ENCODE data around the gene SGO2.
A peak's percentile ranks its signal among the peaks of the same experiment; 100 is the strongest.
"Not testable (repeated sequence)": the region's sequence is repeated elsewhere in the genome, so short reads cannot be mapped to it uniquely, and the experiment has no call there.

Gene SGO2

GRCh38 chr2:200525066-200525465 lies 941 bp upstream of the SGO2 start:
- no peak for DNase-seq (ENCODE audit: low spot score)

GRCh38 chr2:200525551-200525881 lies 491 bp upstream of the SGO2 start:
- DNase-seq (ENCODE audit: low spot score): no peak

- no peak for DNase-seq (ENCODE audit: low spot score)
These were observed 2.2 kb downstream of the SGO2 start for GRCh38 chr2:200528228-200528627.

DNA sequence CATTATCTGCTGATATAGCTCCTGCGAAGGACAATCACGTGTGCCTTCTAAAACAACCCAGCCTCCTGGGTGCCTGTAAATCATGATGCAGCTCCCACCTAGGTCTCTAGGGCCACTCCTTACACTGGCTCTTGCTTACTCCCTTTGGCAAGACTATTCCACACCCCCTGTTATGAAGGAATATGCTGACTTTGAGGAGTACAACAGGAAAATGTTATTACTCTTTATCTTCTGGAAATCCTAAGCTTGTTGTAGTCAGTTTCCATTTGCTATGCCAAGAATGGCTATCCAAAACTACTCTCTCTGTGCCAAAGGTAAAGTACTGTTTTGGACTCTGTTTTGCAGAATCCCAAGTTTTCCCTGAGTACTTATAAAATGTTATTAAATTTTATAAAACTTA lies 7.7 kb downstream of the SGO2 start:
- no peak for DNase-seq (ENCODE audit: low spot score)

DNA sequence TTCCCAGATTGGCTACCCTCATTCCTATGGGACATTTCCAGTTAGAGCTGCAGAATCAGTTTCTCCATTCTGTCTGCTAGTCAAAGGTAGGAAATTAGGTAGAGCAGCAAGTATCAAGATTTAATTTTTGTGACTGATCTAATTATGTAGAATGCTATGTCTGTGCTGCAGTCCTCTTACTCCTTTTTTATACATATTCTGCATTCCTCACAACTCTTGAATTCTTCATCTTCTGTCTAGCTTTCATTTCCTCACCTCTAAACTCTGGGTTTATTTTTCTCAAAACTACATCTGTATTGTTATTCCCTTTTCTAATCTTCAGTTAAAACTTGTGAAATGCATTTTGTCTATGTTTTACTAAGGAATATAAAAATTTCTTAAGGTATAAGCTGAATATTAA lies 8.6 kb downstream of the SGO2 start:
- no peak for DNase-seq (ENCODE audit: low spot score)

GRCh38 chr2:200538139-200538538 lies 12.1 kb downstream of the SGO2 start:
- no peak for DNase-seq (ENCODE audit: low spot score)

DNA sequence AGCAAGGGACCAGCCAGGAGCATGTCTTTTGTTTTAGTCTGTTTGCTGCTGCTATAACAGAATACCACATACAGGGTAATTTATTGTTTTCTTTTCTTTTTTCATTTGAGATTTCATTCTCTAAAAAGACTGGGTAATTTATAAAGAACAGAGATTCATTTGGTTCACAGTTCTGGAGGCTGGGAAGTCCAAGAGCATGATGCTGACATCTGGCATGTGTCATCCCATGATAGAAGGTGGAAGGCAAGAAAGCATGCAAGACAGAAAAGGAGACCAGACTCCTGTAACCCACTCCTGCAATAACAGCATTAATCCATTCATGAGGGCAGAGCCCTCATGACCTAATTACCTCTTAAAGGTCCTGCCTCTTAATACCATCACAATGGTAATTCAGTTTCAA lies 14.8 kb downstream of the SGO2 start:
- DNase-seq (ENCODE audit: low spot score): no peak

DNA sequence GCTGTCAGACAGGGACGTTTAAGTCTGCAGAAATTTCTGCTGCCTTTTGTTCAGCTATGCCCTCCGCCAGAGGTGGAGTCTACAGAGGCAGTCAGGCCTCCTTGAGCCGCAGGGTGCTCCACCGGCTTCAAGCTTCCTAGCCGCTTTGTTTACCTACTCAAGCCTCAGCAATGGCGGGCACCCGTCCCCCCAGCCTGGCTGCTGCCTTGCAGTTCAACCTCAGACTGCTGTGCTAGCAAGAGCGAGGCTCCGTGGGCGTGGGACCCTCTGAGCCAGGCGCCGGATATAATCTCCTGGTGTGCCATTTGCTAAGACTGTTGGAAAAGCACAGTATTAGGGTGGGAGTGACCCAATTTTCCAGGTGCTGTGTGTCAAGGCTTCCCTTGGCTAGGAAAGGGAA lies 40.6 kb downstream of the SGO2 start:
- DNase-seq (ENCODE audit: low spot score): not testable (repeated sequence)

GRCh38 chr2:200567932-200568331 lies 41.9 kb downstream of the SGO2 start:
- no peak for DNase-seq (ENCODE audit: low spot score)

DNA sequence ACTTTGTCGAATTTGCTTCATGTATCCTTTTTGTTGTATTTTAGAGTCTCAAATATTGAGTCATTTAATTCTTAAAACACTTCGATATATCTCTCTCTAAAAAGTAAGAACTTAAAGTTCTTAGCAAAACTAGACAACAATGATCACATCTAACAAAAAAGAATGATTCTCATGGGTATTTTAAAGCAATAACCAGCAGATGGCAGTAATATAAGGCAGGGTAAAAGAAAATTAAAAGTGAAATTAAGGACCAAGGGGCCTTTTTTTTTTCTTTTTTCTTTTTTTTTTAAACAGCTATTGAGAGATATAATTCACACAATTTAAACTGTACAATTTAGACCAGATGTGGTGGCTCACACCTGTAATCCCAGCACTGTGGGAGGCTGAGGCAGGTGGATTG lies 50.0 kb downstream of the SGO2 start:
- peak; percentile 15 for DNase-seq (ENCODE audit: low spot score)

- DNase-seq (ENCODE audit: low spot score): no peak
These were observed 51.0 kb downstream of the SGO2 start for GRCh38 chr2:200577027-200577426.

- DNase-seq (ENCODE audit: low spot score): peak; percentile 43
These were observed 52.8 kb downstream of the SGO2 start for GRCh38 chr2:200578778-200579177.

DNA sequence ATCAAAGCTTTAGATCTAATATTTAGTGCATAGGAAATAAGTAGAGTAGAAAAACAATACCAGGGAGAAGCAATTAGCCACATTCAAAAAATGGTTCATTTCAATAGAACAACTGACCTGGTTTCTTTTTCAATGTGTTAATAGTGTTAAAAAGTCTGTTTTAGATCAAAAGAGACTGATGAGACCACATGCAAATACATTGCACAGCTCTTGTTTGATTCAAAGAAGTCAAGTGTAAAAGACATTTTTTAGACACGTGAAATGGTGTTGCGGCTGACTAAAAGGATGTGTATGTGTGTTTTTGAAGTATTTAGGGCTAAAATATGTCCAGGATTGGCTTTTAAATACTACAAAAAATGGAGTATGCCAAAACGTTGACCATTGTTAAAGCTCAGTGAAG lies 58.6 kb downstream of the SGO2 start:
- no peak for DNase-seq (ENCODE audit: low spot score)

DNA sequence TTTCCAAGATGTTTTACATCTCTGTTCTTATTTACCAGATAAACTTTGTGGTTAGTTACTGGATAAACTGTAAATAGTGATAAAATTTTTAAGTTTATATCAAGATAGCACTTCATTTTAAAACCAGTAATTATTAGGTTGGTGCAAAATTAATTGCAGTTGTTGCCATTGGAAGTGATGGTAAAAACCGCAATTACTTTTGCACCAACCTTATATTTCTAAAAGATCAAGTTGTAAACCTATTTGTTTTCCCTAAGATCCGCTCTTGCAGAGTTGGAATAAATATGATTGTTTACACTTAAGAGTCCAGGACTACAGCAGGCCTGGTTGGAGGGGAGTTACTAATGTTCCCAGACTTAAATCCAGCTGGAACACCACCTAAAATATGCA lies 59.3 kb downstream of the SGO2 start:
- no peak for DNase-seq (ENCODE audit: low spot score)

DNA sequence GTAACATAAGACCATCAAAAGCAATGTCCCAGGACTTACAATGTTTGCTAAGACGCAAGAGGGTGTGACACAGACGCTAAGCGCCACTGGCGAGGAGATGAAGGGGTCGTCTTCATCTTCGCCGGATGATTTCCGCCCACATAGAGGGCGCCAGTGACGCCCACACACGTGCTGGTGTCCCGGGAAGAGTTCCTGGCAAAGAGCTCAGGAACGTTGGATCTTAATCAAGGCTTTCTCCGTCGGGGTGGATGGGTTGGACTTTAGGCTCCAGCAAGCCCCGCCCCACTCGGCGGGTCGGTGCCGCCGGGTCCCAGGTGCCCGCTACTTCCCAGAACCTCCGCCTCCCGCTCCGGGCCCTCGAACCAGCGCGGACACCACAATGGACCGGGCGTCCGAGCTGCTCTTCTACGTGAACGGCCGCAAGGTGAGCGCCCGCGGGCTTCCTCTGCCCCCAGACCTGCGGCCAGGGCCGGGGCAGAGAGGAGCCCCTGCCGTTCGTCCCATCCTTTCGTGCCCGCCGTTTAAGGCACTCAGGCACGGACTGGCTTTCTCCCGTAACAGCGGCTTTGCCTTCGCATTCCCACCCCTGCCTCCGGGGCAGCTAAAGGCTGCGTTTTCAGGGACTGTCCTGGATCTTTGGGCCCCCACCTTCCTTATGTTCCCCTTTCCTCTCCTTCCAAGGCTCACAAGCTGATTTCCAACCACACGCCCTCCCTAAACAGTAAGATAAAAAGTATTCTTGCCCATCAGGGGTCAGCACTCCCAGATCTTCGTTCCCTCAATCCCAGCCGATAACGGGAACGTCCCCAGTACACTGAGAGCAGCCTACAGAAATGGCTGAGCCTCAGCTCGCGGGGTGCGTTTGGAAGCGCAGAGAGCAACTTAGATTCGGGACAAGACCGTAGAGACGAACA lies 60.0 kb downstream of the SGO2 start, which contains the start of gene AOX1:
Gene AOX1 (plus strand): TSS at position 285 of the 914 bp plus-strand sequence. CDS start 95 bp downstream, at position 380.
- DNase-seq (ENCODE audit: low spot score): no peak

DNA sequence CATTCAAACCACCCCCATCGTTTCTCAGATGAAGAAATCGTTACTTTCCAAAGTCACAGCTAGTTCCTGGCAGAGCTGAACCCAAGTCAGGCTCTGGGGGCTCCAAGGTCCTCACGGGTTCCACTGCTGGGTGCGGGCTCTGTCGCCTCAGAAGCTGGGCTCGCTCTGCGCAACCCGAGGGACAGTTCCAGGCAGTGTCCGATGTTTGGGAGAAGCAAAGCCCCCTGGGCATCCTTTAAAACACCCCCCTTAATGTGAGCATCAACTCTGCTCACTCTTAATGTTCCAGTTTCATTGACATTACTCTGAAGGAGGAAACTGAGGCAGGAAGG lies 60.6 kb downstream of the SGO2 start:
- no peak for DNase-seq (ENCODE audit: low spot score)

- no peak for DNase-seq (ENCODE audit: low spot score)
These were observed 61.1 kb downstream of the SGO2 start for GRCh38 chr2:200587007-200587616.

GRCh38 chr2:200588076-200588678 lies 62.2 kb downstream of the SGO2 start:
- no peak for DNase-seq (ENCODE audit: low spot score)

DNA sequence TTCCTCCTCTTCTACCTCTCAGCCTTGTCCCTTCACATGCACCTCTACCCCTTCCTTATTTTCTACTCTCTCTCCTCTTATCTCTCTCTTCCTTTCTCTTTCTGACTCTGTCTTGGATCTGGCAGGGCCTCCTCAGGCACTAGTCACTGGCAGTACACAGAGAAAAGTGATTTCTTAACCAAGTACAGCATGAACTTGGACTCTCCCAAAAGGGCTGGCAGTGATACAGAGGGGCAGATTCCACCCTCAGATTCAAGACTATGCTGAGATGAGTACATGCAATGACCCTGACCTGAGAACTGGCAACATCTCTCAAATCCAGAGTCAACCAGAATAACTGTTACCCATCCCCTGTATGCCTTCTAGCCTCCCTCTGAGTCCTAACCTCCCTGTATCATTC lies 64.1 kb downstream of the SGO2 start:
- no peak for DNase-seq (ENCODE audit: low spot score)

GRCh38 chr2:200591308-200591707 lies 65.3 kb downstream of the SGO2 start:
- DNase-seq (ENCODE audit: low spot score): no peak

- peak; percentile 27 for DNase-seq (ENCODE audit: low spot score)
These were observed 66.5 kb downstream of the SGO2 start for GRCh38 chr2:200592406-200593075.

- no peak for DNase-seq (ENCODE audit: low spot score)
These were observed 67.9 kb downstream of the SGO2 start for GRCh38 chr2:200593905-200594304.

DNA sequence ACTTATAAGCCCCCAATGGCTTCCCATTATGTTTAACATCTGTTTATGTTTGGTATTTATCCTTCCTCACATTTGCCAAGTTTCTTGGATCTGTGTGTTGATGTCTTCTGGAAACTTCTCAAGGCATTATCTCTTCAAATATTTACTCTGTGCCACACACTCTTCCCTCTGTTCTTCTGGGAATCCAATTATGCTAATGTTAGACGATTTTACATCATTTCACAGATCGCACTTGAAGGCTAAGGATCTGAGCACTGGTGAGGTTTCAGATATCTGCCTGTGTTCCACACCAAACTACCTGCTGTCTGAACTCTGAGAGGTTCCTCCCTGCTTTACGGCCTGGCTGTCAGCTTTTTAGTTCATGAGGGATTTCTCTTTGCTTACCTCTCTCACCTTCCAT lies 69.9 kb downstream of the SGO2 start:
- DNase-seq (ENCODE audit: low spot score): no peak
